Measurements from ENCODE around the gene DTNA. TPM values are rescaled to one million over a fixed set of nuclear protein-coding genes. Genes with fewer than 3 reads are reported as not detected.

The DTNA gene
- total RNA-seq, 1 donor from 2014 or later, result 46.5 TPM

- FAIRE-seq, result no peak
- DNase-seq (ENCODE audit: low spot score in 2 of 2), result no peak
These were observed 50.3 kb downstream of the DTNA start for GRCh38 chr18:34760444-34760843.

GRCh38 chr18:34764451-34764850, 54.4 kb downstream of the DTNA start:
- no peak for FAIRE-seq
- DNase-seq (ENCODE audit: low spot score in 2 of 2), result no peak

- no peak for FAIRE-seq
- DNase-seq (ENCODE audit: low spot score in 2 of 2), result no peak
These were observed 57.5 kb downstream of the DTNA start for GRCh38 chr18:34767601-34768027.

GRCh38 chr18:34771958-34772357, 61.9 kb downstream of the DTNA start:
- no peak for FAIRE-seq
- no peak for DNase-seq (ENCODE audit: low spot score in 2 of 2)

GRCh38 chr18:34772887-34773286, 62.8 kb downstream of the DTNA start:
- DNase-seq (ENCODE audit: low spot score in 2 of 2) (no peak), FAIRE-seq (no peak)

- FAIRE-seq (no peak), DNase-seq (ENCODE audit: low spot score in 2 of 2) (no peak)
These were observed 63.3 kb downstream of the DTNA start for GRCh38 chr18:34773378-34773777.

- FAIRE-seq (no peak), DNase-seq (ENCODE audit: low spot score in 2 of 2) (peak in 1 of 2 donors; percentile 8)
These were observed 64.1 kb downstream of the DTNA start for GRCh38 chr18:34773961-34774766.

- no peak for DNase-seq (ENCODE audit: low spot score in 2 of 2)
These were observed 65.4 kb downstream of the DTNA start for GRCh38 chr18:34775461-34775860.

GRCh38 chr18:34779112-34779511, 69.0 kb downstream of the DTNA start:
- DNase-seq (ENCODE audit: low spot score in 2 of 2), result no peak
- no peak for FAIRE-seq

More at GRCh38 chr18:34775461-34775860, 65.4 kb downstream of the DTNA start:
- FAIRE-seq, result no peak

- FAIRE-seq, result no peak
- no peak for DNase-seq (ENCODE audit: low spot score in 2 of 2)
These were observed 70.8 kb downstream of the DTNA start for GRCh38 chr18:34780856-34781255.

- DNase-seq (ENCODE audit: low spot score in 2 of 2) (no peak), FAIRE-seq (no peak)
These were observed 73.4 kb downstream of the DTNA start for GRCh38 chr18:34783501-34783900.

GRCh38 chr18:34786162-34786741, 76.2 kb downstream of the DTNA start:
- DNase-seq (ENCODE audit: low spot score in 2 of 2), result no peak
- no peak for FAIRE-seq

GRCh38 chr18:34787931-34788532, 77.9 kb downstream of the DTNA start:
- peak; percentile 97 for FAIRE-seq
- DNase-seq (ENCODE audit: low spot score in 2 of 2), result peak; percentile 18 to 39

GRCh38 chr18:34789768-34790344, 79.8 kb downstream of the DTNA start:
- no peak for FAIRE-seq

GRCh38 chr18:34794348-34794747, 84.2 kb downstream of the DTNA start:
- FAIRE-seq, result no peak
- no peak for DNase-seq (ENCODE audit: low spot score in 2 of 2)

More at GRCh38 chr18:34789768-34790344, 79.8 kb downstream of the DTNA start:
- DNase-seq (ENCODE audit: low spot score in 2 of 2), result no peak

GRCh38 chr18:34795070-34795732, 85.1 kb downstream of the DTNA start:
- DNase-seq (ENCODE audit: low spot score in 2 of 2), result no peak
- no peak for FAIRE-seq

- DNase-seq (ENCODE audit: low spot score in 2 of 2) (no peak), FAIRE-seq (no peak)
These were observed 86.0 kb downstream of the DTNA start for GRCh38 chr18:34796035-34796657.

GRCh38 chr18:34799291-34799690, 89.2 kb downstream of the DTNA start:
- DNase-seq (ENCODE audit: low spot score in 2 of 2) (no peak), FAIRE-seq (no peak)

GRCh38 chr18:34800381-34800780, 90.3 kb downstream of the DTNA start:
- DNase-seq (ENCODE audit: low spot score in 2 of 2), result no peak
- FAIRE-seq, result no peak

GRCh38 chr18:34801774-34802173, 91.7 kb downstream of the DTNA start:
- FAIRE-seq (no peak), DNase-seq (ENCODE audit: low spot score in 2 of 2) (no peak)

Data from frontal cortex (tissue), 4 donors.